Stimulated activated naive B cell treated with anti-CD40 and anti-IgM and Interleukin-4, amounts not matched to agents 10 μg/mL and 1 μg/mL and 100 μg/mL, for 72 hours (primary cell): ENCODE results near the gene MREG.
"Not testable (repeated sequence)": the region's sequence is repeated elsewhere in the genome, so short reads cannot be mapped to it uniquely, and the experiment has no call there.

Experiments
- ATAC-seq, 2 donors: fragments of 150-1000 bp; cut with Tn5 transposase; replicated peaks; 2 replicates each; pipeline ENCODE4 v1.10.0; 2021; ENCODE audit warnings: moderate library complexity in 1 of 2
- DNase-seq: peaks from one replicate; pipeline ENCODE4 v3.0.0; 2021
- H3K27ac Mint-ChIP-seq: one replicate; pipeline ENCODE4 v1.8.0; 2022; ENCODE audit warnings: mild to moderate bottlenecking, mixed read lengths
- H3K27me3 Mint-ChIP-seq, 2 donors: one replicate each; pipeline ENCODE4 v1.8.0; 2022; ENCODE audit warnings: mixed read lengths in 2 of 2
- H3K36me3 Mint-ChIP-seq, 2 donors: one replicate each; pipeline ENCODE4 v1.8.0; 2022; ENCODE audit warnings: mixed read lengths in 2 of 2, mild to moderate bottlenecking in 1 of 2
- H3K4me1 Mint-ChIP-seq, 2 donors: one replicate each; pipeline ENCODE4 v1.8.0; 2022; ENCODE audit warnings: mixed read lengths in 2 of 2, mild to moderate bottlenecking in 1 of 2
- H3K4me3 Mint-ChIP-seq, 2 donors: one replicate each; pipeline ENCODE4 v1.8.0; 2022; ENCODE audit warnings: mild to moderate bottlenecking in 2 of 2, mixed read lengths in 2 of 2, moderate library complexity in 1 of 2
- H3K9me3 Mint-ChIP-seq, 2 donors: one replicate each; pipeline ENCODE4 v1.8.0; 2022; ENCODE audit warnings: mixed read lengths in 2 of 2, mild to moderate bottlenecking in 1 of 2

Gene MREG

GRCh38 chr2:215946586-215946985 lies 66.8 kb downstream of the MREG start:
- H3K27me3 Mint-ChIP-seq, result no peaks in the 10 kb centered on the region
- peaks cover 5 to 10% of the 10 kb centered on the region in 2 donors for H3K4me1 Mint-ChIP-seq
- no peak for ATAC-seq
- H3K9me3 Mint-ChIP-seq, result peaks cover 0 to 4% of the 10 kb centered on the region in 2 donors
- H3K27ac Mint-ChIP-seq, result no peak overlapping the region
- peaks cover 38 to 54% of the 10 kb centered on the region in 2 donors for H3K36me3 Mint-ChIP-seq
- no peak for DNase-seq
- no peak overlapping the region for H3K4me3 Mint-ChIP-seq

GRCh38 chr2:215942194-215942593 lies 71.2 kb downstream of the MREG start:
- H3K36me3 Mint-ChIP-seq, result peaks cover 47 to 66% of the 10 kb centered on the region in 2 donors
- no peak for ATAC-seq
- H3K4me3 Mint-ChIP-seq, result no peak overlapping the region
- H3K27ac Mint-ChIP-seq, result no peak overlapping the region
- DNase-seq, result no peak
- H3K4me1 Mint-ChIP-seq, result no peaks in the 10 kb centered on the region
- no peaks in the 10 kb centered on the region for H3K27me3 Mint-ChIP-seq
- H3K9me3 Mint-ChIP-seq, result no peaks in the 10 kb centered on the region

GRCh38 chr2:215941726-215942125 lies 71.6 kb downstream of the MREG start:
- H3K36me3 Mint-ChIP-seq, result peaks cover 46 to 63% of the 10 kb centered on the region in 2 donors
- no peak overlapping the region for H3K4me3 Mint-ChIP-seq
- H3K27ac Mint-ChIP-seq, result no peak overlapping the region
- ATAC-seq (no peak), DNase-seq (no peak)
- H3K9me3 Mint-ChIP-seq, result no peaks in the 10 kb centered on the region
- no peaks in the 10 kb centered on the region for H3K4me1 Mint-ChIP-seq
- no peaks in the 10 kb centered on the region for H3K27me3 Mint-ChIP-seq

GRCh38 chr2:215940645-215941184 lies 72.6 kb downstream of the MREG start:
- H3K36me3 Mint-ChIP-seq, result peaks cover 36 to 53% of the 10 kb centered on the region in 2 donors
- H3K4me1 Mint-ChIP-seq, result no peaks in the 10 kb centered on the region
- H3K9me3 Mint-ChIP-seq, result no peaks in the 10 kb centered on the region
- DNase-seq (no peak), ATAC-seq (no peak)
- no peaks in the 10 kb centered on the region for H3K27me3 Mint-ChIP-seq
- H3K27ac Mint-ChIP-seq, result no peak overlapping the region
- no peak overlapping the region for H3K4me3 Mint-ChIP-seq

- ATAC-seq (no peak), DNase-seq (no peak)
- Mint-ChIP-seq H3K4me3 (no peak overlapping the region), H3K27ac (no peak overlapping the region), H3K36me3 (peaks cover 28 to 36% of the 10 kb centered on the region in 2 donors), H3K9me3 (no peaks in the 10 kb centered on the region), H3K27me3 (no peaks in the 10 kb centered on the region), H3K4me1 (no peaks in the 10 kb centered on the region)
Observed at GRCh38 chr2:215937190-215937589, 76.2 kb downstream of the MREG start.

- H3K4me3 Mint-ChIP-seq, result no peak overlapping the region
- H3K4me1 Mint-ChIP-seq, result peaks cover 6 to 10% of the 10 kb centered on the region in 2 donors
- H3K27me3 Mint-ChIP-seq, result peaks cover 4% of the 10 kb centered on the region in 2 donors
- H3K27ac Mint-ChIP-seq, result no peak overlapping the region
- peaks cover 4 to 14% of the 10 kb centered on the region in 2 donors for H3K36me3 Mint-ChIP-seq
- DNase-seq (no peak), ATAC-seq (no peak)
- H3K9me3 Mint-ChIP-seq, result no peaks in the 10 kb centered on the region
Observed at GRCh38 chr2:215933151-215933550, 80.2 kb downstream of the MREG start.

- Mint-ChIP-seq H3K36me3 (peaks cover 4 to 5% of the 10 kb centered on the region in 2 donors), H3K27ac (no peak overlapping the region)
Observed at GRCh38 chr2:215931256-215931903, 82.0 kb downstream of the MREG start.

GRCh38 chr2:215930505-215931253 lies 82.7 kb downstream of the MREG start:
- Mint-ChIP-seq H3K4me3 (no peak overlapping the region), H3K9me3 (no peaks in the 10 kb centered on the region), H3K4me1 (peaks cover 6 to 10% of the 10 kb centered on the region in 2 donors), H3K27me3 (peaks cover 4% of the 10 kb centered on the region in 2 donors), H3K27ac (no peak overlapping the region), H3K36me3 (peaks cover 4 to 5% of the 10 kb centered on the region in 2 donors)
- no peak for ATAC-seq
- no peak for DNase-seq

More at GRCh38 chr2:215931256-215931903, 82.0 kb downstream of the MREG start:
- DNase-seq (peak; percentile 38), ATAC-seq (peak; percentile 83 to 87)
- Mint-ChIP-seq H3K4me3 (no peak overlapping the region), H3K27me3 (peaks cover 4% of the 10 kb centered on the region in 2 donors), H3K9me3 (no peaks in the 10 kb centered on the region), H3K4me1 (peaks cover 6 to 10% of the 10 kb centered on the region in 2 donors)

GRCh38 chr2:215929602-215930335 lies 83.6 kb downstream of the MREG start:
- Mint-ChIP-seq H3K27ac (no peak overlapping the region), H3K4me3 (no peak overlapping the region), H3K4me1 (peaks cover 6 to 10% of the 10 kb centered on the region in 2 donors), H3K36me3 (peaks cover 4 to 5% of the 10 kb centered on the region in 2 donors), H3K9me3 (no peaks in the 10 kb centered on the region), H3K27me3 (peaks cover 4 to 9% of the 10 kb centered on the region in 2 donors)
- ATAC-seq, result peak in 1 of 2 donors; percentile 24
- no peak for DNase-seq

GRCh38 chr2:215928086-215928485 lies 85.3 kb downstream of the MREG start:
- Mint-ChIP-seq H3K27ac (no peak overlapping the region), H3K9me3 (no peaks in the 10 kb centered on the region), H3K4me1 (peaks cover 6 to 10% of the 10 kb centered on the region in 2 donors), H3K27me3 (peaks cover 4 to 15% of the 10 kb centered on the region in 2 donors), H3K4me3 (no peak overlapping the region), H3K36me3 (no peaks in the 10 kb centered on the region)
- no peak for ATAC-seq
- no peak for DNase-seq

GRCh38 chr2:215926992-215927391 lies 86.4 kb downstream of the MREG start:
- not testable (repeated sequence) for H3K4me3 Mint-ChIP-seq, DNase-seq, H3K4me1 Mint-ChIP-seq, H3K36me3 Mint-ChIP-seq, ATAC-seq, H3K27ac Mint-ChIP-seq, H3K9me3 Mint-ChIP-seq
- H3K27me3 Mint-ChIP-seq, result peaks cover 4 to 15% of the 10 kb centered on the region in 2 donors

GRCh38 chr2:215921895-215922294 lies 91.5 kb downstream of the MREG start:
- no peak overlapping the region for H3K27ac Mint-ChIP-seq
- peaks cover 0 to 3% of the 10 kb centered on the region in 2 donors for H3K9me3 Mint-ChIP-seq
- peaks cover 2 to 3% of the 10 kb centered on the region in 2 donors for H3K36me3 Mint-ChIP-seq
- ATAC-seq (no peak), DNase-seq (no peak)
- H3K4me1 Mint-ChIP-seq, result peaks cover 6 to 11% of the 10 kb centered on the region in 2 donors
- no peak overlapping the region for H3K4me3 Mint-ChIP-seq
- peaks cover 10 to 20% of the 10 kb centered on the region in 2 donors for H3K27me3 Mint-ChIP-seq

- Mint-ChIP-seq H3K27me3 (peaks cover 11 to 20% of the 10 kb centered on the region in 2 donors), H3K9me3 (peaks cover 0 to 3% of the 10 kb centered on the region in 2 donors), H3K36me3 (peaks cover 2 to 3% of the 10 kb centered on the region in 2 donors), H3K27ac (no peak overlapping the region), H3K4me1 (peaks cover 6 to 11% of the 10 kb centered on the region in 2 donors), H3K4me3 (no peak overlapping the region)
- DNase-seq (peak; percentile 34), ATAC-seq (peak; percentile 75 to 81)
Observed at GRCh38 chr2:215920244-215921100, 92.9 kb downstream of the MREG start.
